ENCODE results near the gene CCDC91.
"Not testable (repeated sequence)": the region's sequence is repeated elsewhere in the genome, so short reads cannot be mapped to it uniquely, and the experiment has no call there.

Gene CCDC91

DNA sequence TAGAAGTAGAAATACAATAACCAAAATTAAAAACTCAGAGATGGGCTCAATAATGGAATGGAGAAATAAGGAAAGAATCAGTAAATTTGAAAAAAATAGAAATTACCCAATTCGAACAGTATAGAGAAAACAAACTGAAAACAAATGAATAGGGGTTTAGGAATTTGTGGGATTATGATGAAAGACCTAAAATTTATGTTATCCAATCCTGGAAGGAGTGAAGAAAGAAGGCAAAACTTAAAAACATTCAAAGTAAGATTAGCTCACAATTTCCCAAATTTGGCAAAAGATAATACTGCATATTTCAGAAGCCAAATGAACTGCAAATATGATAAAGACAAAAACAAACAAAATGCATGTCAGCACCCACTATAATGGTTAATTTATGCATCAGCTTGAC is 177.1 kb downstream of the CCDC91 start:
- Histone ChIP-seq H3K36me3 (ENCODE audit: insufficient read depth, low read length) (peaks cover 8% of the 10 kb centered on the region), H3K27ac (no peak overlapping the region), H3K4me3 (no peak overlapping the region), H3K9me3 (ENCODE audit: low read depth, low read length) (peaks cover 13% of the 10 kb centered on the region; the same call in 1 of the 2 replicates), H3K9ac (ENCODE audit: insufficient read length) (no peak overlapping the region)
- DNase-seq (ENCODE audit: low read depth, low spot score): no peak
- TF ChIP-seq EZH2 (IDR thresholded peaks at IDR 0.05) (no peak), POLR2AphosphoS5 (IDR thresholded peaks at IDR 0.05; ENCODE audit: borderline replicate concordance, low read depth, low read length) (no peak), FOXP2 (optimal IDR thresholded peaks at IDR 0.05; ENCODE audit: control extremely low read depth, extremely low read length, insufficient read depth) (no peak)

DNA sequence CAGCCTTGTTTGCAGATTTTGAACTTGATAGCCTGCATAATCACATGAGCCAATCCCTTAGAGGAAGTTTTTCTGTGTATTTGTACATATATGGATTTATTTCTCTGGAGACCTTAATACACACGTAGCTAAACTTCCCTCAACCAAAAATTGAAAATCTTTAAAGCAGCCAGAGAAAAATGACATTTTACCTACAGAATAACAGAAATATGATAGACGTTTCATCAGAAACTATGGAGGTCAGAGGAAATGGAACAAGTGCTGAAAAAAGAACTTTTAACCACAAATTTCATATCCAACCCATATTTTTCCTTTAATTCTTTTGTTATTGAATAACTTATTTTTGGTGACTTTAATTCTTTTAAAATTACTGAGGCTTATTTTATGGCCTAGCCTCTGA is 177.7 kb downstream of the CCDC91 start:
- H3K9me3 ChIP-seq (ENCODE audit: low read depth, low read length): peaks cover 18% of the 10 kb centered on the region; the same call in 1 of the 2 replicates
- TF ChIP-seq FOXP2 (optimal IDR thresholded peaks at IDR 0.05; ENCODE audit: control extremely low read depth, extremely low read length, insufficient read depth) (no peak), EZH2 (IDR thresholded peaks at IDR 0.05) (no peak), POLR2AphosphoS5 (IDR thresholded peaks at IDR 0.05; ENCODE audit: borderline replicate concordance, low read depth, low read length) (no peak)
- H3K36me3 ChIP-seq (ENCODE audit: insufficient read depth, low read length): peaks cover 8% of the 10 kb centered on the region
- no peak overlapping the region for H3K9ac ChIP-seq (ENCODE audit: insufficient read length)
- DNase-seq (ENCODE audit: low read depth, low spot score): no peak
- no peak overlapping the region for H3K27ac ChIP-seq
- H3K4me3 ChIP-seq: no peak overlapping the region

DNA sequence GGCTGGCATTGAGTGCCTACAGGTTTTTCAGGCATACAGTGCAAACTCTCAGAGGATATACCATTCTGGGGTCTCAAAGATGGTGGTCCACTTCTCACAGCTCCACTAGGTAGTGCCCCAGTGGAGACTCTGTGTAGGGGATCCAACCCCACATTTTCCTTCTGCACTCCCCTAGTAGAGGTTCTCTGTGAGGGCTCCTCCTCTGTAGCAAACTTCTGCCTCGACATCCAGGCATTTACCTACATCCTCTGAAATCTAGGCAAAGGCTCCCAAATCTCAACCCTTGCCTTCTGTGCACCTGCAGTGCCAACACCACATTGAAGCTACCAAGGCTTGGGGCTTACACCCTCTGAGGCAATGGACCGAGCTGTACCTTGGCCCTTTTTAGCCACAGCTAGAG is 179.2 kb downstream of the CCDC91 start:
- Histone ChIP-seq H3K27ac (no peak overlapping the region), H3K36me3 (ENCODE audit: insufficient read depth, low read length) (peaks cover 8% of the 10 kb centered on the region), H3K9ac (ENCODE audit: insufficient read length) (no peak overlapping the region), H3K4me3 (no peak overlapping the region), H3K9me3 (ENCODE audit: low read depth, low read length) (peaks cover 18% of the 10 kb centered on the region; the same call in 1 of the 2 replicates)
- no peak for DNase-seq (ENCODE audit: low read depth, low spot score)
- no peak for TF ChIP-seq EZH2 (IDR thresholded peaks at IDR 0.05)
- no peak for TF ChIP-seq FOXP2 (optimal IDR thresholded peaks at IDR 0.05; ENCODE audit: control extremely low read depth, extremely low read length, insufficient read depth)
- TF ChIP-seq POLR2AphosphoS5 (IDR thresholded peaks at IDR 0.05; ENCODE audit: borderline replicate concordance, low read depth, low read length): no peak

DNA sequence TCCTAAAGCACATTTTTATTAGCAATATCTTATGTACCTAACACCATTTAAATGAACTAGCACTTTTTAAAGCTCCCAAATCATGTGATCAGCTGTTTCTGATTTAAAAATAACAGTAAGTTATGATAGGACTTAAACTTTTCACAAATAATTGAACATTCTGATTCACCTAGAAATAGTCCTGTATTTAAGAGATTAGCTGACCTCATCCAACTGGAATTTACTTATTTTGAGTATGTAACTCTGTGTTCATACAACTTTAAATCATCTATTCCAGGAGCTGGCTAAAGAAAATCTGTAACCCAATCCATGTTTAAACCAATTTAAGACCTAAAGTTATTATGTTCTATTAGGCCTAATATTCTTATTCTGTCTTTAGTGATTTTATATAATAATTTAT is 184.3 kb downstream of the CCDC91 start:
- no peak overlapping the region for H3K4me3 ChIP-seq
- H3K27ac ChIP-seq: no peak overlapping the region
- peaks cover 12% of the 10 kb centered on the region; the same call in 1 of the 2 replicates for H3K9me3 ChIP-seq (ENCODE audit: low read depth, low read length)
- no peaks in the 10 kb centered on the region; the same call in 1 of the 2 replicates for H3K36me3 ChIP-seq (ENCODE audit: insufficient read depth, low read length)
- DNase-seq (ENCODE audit: low read depth, low spot score): no peak
- TF ChIP-seq FOXP2 (optimal IDR thresholded peaks at IDR 0.05; ENCODE audit: control extremely low read depth, extremely low read length, insufficient read depth) (no peak), POLR2AphosphoS5 (IDR thresholded peaks at IDR 0.05; ENCODE audit: borderline replicate concordance, low read depth, low read length) (no peak), EZH2 (IDR thresholded peaks at IDR 0.05) (no peak)
- H3K9ac ChIP-seq (ENCODE audit: insufficient read length): no peak overlapping the region

DNA sequence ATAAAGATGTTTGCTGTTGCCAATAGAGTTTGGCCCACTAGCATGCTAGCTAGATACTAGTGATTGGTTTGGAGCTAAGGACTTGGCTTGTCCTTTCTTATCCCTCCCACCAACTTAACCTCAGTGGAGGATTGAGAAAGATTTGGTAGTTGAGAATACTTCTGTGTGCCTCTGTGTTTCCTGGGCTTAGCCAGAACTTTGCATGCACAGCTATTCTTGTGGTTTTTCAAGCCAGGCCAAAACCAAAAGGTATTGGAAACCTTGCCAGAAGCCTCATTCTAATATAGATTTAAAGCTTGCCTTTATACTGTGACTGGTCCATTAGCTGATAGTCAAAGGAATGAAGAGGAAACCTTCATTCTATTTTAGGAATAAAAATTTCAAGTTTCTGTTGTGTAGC is 188.5 kb downstream of the CCDC91 start:
- H3K9ac ChIP-seq (ENCODE audit: insufficient read length): no peak overlapping the region
- no peak overlapping the region for H3K4me3 ChIP-seq
- H3K27ac ChIP-seq: no peak overlapping the region
- DNase-seq (ENCODE audit: low read depth, low spot score): no peak
- H3K9me3 ChIP-seq (ENCODE audit: low read depth, low read length): no peaks in the 10 kb centered on the region
- H3K36me3 ChIP-seq (ENCODE audit: insufficient read depth, low read length): no peaks in the 10 kb centered on the region
- TF ChIP-seq EZH2 (IDR thresholded peaks at IDR 0.05) (no peak), POLR2AphosphoS5 (IDR thresholded peaks at IDR 0.05; ENCODE audit: borderline replicate concordance, low read depth, low read length) (no peak), FOXP2 (optimal IDR thresholded peaks at IDR 0.05; ENCODE audit: control extremely low read depth, extremely low read length, insufficient read depth) (no peak)

DNA sequence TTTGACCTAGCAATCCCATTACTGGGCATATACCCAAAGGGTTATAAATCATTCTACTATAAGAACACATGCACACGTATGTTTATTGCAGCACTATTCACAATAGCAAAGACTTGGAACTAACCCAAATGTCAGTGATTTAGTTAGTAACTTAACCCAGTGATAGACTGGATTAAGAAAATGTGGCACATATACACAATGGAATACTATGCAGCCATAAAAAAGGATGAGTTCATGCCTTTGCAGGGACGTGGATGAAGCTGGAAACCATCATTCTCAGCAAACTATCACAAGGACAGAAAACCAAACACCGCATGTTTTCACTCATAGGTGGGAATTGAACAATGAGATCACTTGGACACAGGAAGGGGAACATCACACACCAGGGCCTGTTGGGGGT is 189.5 kb downstream of the CCDC91 start:
- H3K9ac ChIP-seq (ENCODE audit: insufficient read length): not testable (repeated sequence)

DNA sequence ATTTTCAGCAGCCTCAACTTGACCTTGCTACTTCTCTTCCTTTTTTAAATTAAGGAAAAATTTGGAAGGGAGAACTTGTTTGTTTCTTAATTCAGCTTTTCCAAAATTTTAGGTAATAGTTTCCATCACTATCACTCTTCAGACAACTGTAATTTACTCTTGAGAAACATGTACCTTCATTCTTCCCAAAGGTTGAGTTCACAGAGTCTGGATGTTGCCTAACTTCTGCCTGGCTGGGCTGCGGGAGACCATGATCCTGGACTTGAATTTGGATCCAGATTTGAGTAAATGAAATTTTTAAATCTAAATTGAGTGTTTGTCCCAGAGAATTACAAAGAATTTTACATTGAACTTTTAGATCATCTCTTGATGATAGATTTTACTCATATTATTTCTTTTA is 193.1 kb downstream of the CCDC91 start:
- H3K9ac ChIP-seq (ENCODE audit: insufficient read length): no peak overlapping the region
- no peak overlapping the region for H3K27ac ChIP-seq
- TF ChIP-seq POLR2AphosphoS5 (IDR thresholded peaks at IDR 0.05; ENCODE audit: borderline replicate concordance, low read depth, low read length) (no peak), FOXP2 (optimal IDR thresholded peaks at IDR 0.05; ENCODE audit: control extremely low read depth, extremely low read length, insufficient read depth) (no peak), EZH2 (IDR thresholded peaks at IDR 0.05) (no peak)

More for the DNA sequence above, 189.5 kb downstream of the CCDC91 start:
- not testable (repeated sequence) for H3K27ac ChIP-seq; H3K36me3 ChIP-seq (ENCODE audit: insufficient read depth, low read length); DNase-seq (ENCODE audit: low read depth, low spot score); H3K4me3 ChIP-seq; H3K9me3 ChIP-seq (ENCODE audit: low read depth, low read length)

DNA sequence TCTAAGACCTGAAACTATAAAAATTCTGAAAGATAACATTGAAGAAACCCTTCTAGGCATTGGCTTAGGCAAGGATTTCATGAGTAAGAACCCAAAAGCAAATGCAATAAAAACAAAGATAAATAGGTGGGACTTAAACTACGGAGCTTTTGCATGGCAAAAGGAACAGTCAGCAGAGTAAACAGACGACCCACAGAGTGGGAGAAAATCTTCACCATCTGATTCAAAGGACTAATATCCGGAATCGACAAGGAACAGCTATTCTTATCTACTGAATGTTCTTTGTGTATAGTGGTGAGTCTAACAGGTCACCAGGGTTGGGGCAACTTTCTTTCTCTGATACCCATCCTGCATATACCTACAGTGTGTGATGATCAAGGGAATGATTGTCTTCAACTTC is 198.6 kb downstream of the CCDC91 start:
- Histone ChIP-seq H3K9me3 (ENCODE audit: low read depth, low read length) (no peaks in the 10 kb centered on the region), H3K9ac (ENCODE audit: insufficient read length) (no peak overlapping the region), H3K27ac (no peak overlapping the region), H3K4me3 (no peak overlapping the region), H3K36me3 (ENCODE audit: insufficient read depth, low read length) (no peaks in the 10 kb centered on the region)
- DNase-seq (ENCODE audit: low read depth, low spot score): no peak
- no peak for TF ChIP-seq FOXP2 (optimal IDR thresholded peaks at IDR 0.05; ENCODE audit: control extremely low read depth, extremely low read length, insufficient read depth)
- no peak for TF ChIP-seq EZH2 (IDR thresholded peaks at IDR 0.05)
- TF ChIP-seq POLR2AphosphoS5 (IDR thresholded peaks at IDR 0.05; ENCODE audit: borderline replicate concordance, low read depth, low read length): no peak

More for the DNA sequence above, 193.1 kb downstream of the CCDC91 start:
- Histone ChIP-seq H3K36me3 (ENCODE audit: insufficient read depth, low read length) (no peaks in the 10 kb centered on the region), H3K9me3 (ENCODE audit: low read depth, low read length) (no peaks in the 10 kb centered on the region), H3K4me3 (no peak overlapping the region)
- no peak for DNase-seq (ENCODE audit: low read depth, low spot score)

DNA sequence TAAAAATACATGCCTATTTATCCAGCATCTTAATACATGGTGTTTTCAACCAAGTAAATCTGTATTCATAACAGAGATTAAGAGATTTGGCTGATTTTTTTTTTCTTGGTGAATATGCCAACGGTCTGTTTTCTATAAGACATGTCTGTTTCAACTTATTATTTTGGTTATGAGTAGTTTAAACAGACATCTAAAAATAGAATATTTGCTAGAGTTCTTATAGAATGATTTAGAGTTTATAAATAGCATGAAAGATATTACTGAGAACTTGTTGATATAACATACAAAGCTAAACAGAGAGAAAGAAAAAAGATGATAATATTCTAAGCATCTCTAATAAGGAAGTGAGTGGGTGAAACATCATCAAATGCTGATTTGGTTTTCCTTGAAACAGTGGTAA is 199.9 kb downstream of the CCDC91 start:
- no peak for DNase-seq (ENCODE audit: low read depth, low spot score)
- Histone ChIP-seq H3K9ac (ENCODE audit: insufficient read length) (no peak overlapping the region), H3K36me3 (ENCODE audit: insufficient read depth, low read length) (no peaks in the 10 kb centered on the region), H3K4me3 (no peak overlapping the region), H3K9me3 (ENCODE audit: low read depth, low read length) (no peaks in the 10 kb centered on the region), H3K27ac (no peak overlapping the region)
- TF ChIP-seq EZH2 (IDR thresholded peaks at IDR 0.05): no peak
